ENCODE measurements around the gene PRKD1.

Gene PRKD1

DNA sequence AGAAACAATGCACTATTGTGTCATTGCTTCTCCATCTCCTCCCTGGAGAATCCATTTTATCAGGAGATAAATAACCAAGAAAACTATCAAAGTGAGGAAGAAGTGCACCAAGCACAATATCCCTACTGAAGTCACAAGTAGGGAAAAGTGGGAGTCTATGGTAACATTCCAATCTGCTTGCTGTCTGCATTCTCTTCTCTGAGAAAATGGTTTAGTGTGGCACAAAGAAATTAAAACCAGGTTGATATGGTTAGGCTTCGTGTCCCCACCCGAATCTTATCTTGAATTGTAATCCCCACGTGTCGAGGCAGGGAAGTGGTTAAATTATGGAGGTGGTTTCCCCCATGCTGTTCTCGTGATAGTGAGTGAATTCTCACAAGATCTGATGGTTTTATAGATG lies 209.7 kb downstream of the PRKD1 start:
- no peak for DNase-seq
- TF ChIP-seq, protein P1, sequence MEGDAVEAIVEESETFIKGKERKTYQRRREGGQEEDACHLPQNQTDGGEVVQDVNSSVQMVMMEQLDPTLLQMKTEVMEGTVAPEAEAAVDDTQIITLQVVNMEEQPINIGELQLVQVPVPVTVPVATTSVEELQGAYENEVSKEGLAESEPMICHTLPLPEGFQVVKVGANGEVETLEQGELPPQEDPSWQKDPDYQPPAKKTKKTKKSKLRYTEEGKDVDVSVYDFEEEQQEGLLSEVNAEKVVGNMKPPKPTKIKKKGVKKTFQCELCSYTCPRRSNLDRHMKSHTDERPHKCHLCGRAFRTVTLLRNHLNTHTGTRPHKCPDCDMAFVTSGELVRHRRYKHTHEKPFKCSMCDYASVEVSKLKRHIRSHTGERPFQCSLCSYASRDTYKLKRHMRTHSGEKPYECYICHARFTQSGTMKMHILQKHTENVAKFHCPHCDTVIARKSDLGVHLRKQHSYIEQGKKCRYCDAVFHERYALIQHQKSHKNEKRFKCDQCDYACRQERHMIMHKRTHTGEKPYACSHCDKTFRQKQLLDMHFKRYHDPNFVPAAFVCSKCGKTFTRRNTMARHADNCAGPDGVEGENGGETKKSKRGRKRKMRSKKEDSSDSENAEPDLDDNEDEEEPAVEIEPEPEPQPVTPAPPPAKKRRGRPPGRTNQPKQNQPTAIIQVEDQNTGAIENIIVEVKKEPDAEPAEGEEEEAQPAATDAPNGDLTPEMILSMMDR (IDR thresholded peaks at IDR 0.05), result no peak
- Mint-ChIP-seq H3K27me3 (ENCODE audit: low read depth, poor library complexity) (no peaks in the 10 kb centered on the region), H3K4me3 (no peak overlapping the region), H3K27ac (no peak overlapping the region), H3K4me1 (no peaks in the 10 kb centered on the region), H3K36me3 (ENCODE audit: low read depth) (no peaks in the 10 kb centered on the region), H3K9me3 (no peaks in the 10 kb centered on the region)

DNA sequence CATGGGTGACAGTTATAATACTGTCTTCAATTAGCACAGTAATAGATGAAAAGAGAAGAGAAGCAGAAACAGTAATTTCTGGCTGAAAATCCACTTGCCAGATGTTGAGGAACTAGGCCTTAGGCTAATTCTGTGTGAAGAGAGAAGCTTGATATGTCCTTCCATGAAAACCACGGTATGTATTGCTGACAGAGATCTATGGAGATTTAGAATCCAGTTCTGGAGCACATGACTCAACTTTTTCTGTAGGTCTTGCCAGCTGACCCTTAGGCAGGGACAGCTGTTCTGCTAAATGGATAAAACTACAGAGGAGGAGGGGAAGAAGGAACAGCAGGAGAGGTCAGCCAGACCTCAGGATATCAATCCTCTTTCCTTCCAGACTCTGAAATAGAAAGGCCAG lies 211.5 kb downstream of the PRKD1 start:
- Mint-ChIP-seq H3K27me3 (ENCODE audit: low read depth, poor library complexity) (no peaks in the 10 kb centered on the region), H3K36me3 (ENCODE audit: low read depth) (no peaks in the 10 kb centered on the region), H3K4me1 (no peaks in the 10 kb centered on the region), H3K4me3 (no peak overlapping the region), H3K9me3 (no peaks in the 10 kb centered on the region), H3K27ac (no peak overlapping the region)
- TF ChIP-seq, protein P1 (IDR thresholded peaks at IDR 0.05), result no peak
- no peak for DNase-seq

DNA sequence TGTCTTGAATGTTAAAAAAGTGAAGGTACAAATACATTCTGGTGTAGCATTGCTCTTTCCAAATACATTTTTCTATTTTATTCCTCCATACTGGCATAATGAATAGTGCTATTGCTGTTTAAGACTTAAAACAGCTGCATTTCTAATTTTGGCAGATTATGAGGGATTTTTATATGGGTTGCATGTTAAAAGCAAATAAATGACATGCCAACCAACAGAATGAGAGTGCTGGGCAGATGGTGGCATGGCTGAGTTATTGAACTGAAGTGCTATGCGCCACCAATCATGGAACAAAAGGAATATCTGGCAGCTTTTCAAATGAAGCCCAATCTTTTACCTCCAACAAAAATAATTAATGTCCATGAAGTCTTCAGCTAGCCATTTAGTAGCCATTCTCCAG lies 215.0 kb downstream of the PRKD1 start:
- TF ChIP-seq, protein P1 (IDR thresholded peaks at IDR 0.05), result no peak
- Mint-ChIP-seq H3K36me3 (ENCODE audit: low read depth) (no peaks in the 10 kb centered on the region), H3K4me1 (no peaks in the 10 kb centered on the region), H3K9me3 (no peaks in the 10 kb centered on the region), H3K4me3 (no peak overlapping the region), H3K27me3 (ENCODE audit: low read depth, poor library complexity) (no peaks in the 10 kb centered on the region), H3K27ac (no peak overlapping the region)
- no peak for DNase-seq

DNA sequence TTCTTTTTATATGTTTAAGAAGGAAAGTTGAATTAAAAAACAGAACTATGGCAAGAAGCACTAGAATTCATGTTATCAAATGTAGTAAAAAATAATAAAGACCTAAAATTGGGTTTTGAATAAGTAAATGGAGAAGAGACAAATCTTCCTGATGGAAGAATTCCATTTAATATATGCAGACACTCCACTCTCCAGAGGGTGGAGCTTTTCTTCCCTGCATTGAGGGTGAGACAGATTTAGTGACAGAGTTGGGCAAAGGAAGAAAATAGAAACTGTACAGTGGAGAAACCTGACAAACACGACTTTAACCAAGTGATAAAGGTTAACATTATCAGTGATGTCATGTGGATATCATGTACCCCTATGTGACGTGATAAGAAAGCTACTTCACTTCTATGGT lies 217.6 kb downstream of the PRKD1 start:
- Mint-ChIP-seq H3K27me3 (ENCODE audit: low read depth, poor library complexity) (no peaks in the 10 kb centered on the region), H3K36me3 (ENCODE audit: low read depth) (no peaks in the 10 kb centered on the region), H3K4me3 (no peak overlapping the region), H3K9me3 (no peaks in the 10 kb centered on the region), H3K27ac (no peak overlapping the region), H3K4me1 (no peaks in the 10 kb centered on the region)
- DNase-seq, result no peak
- TF ChIP-seq, protein P1 (IDR thresholded peaks at IDR 0.05), result no peak

DNA sequence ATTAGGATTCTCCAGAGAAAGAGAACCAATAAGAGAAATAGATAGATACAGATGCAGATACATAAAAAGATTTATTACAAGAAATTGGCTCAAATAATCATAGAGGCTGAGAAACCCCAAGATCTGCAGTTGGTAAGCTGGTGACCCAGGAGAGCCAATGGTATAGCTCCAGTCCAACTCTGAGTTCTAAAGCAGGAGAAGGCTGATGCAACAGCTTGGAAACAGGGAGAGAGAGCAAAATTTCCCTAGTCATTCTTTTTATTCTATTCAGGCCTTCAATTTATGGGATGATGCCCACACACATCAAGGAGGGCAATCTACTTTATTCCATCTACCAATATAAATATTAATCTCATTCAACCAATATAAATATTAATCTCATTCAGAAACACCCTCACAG lies 218.2 kb downstream of the PRKD1 start:
- Mint-ChIP-seq H3K4me3 (no peak overlapping the region), H3K9me3 (no peaks in the 10 kb centered on the region), H3K27me3 (ENCODE audit: low read depth, poor library complexity) (no peaks in the 10 kb centered on the region), H3K36me3 (ENCODE audit: low read depth) (no peaks in the 10 kb centered on the region), H3K4me1 (no peaks in the 10 kb centered on the region), H3K27ac (no peak overlapping the region)
- TF ChIP-seq, protein P1 (IDR thresholded peaks at IDR 0.05), result no peak
- DNase-seq, result no peak

DNA sequence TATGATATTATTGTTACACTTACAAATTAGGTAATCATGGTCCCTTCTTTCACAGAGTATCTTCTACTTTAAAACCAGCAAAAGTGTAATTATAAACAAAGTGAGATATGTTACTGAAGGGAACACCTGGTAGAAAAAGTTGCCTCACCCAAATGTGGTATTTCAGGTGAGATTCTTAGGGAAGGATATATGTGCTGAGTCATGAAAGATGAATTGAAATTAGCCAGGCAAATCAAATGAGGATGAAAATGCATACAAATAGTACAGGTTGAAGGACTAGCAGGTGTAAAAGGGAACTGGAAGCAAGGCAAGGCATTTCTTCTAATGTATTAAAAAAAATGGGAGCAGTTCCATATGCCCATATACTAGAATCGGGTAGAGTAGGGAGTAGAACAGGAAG lies 220.9 kb downstream of the PRKD1 start:
- no peaks in the 10 kb centered on the region for H3K4me1 Mint-ChIP-seq
- no peak overlapping the region for H3K27ac Mint-ChIP-seq
- TF ChIP-seq, protein P1 (IDR thresholded peaks at IDR 0.05), result no peak
- H3K27me3 Mint-ChIP-seq (ENCODE audit: low read depth, poor library complexity), result no peaks in the 10 kb centered on the region
- no peak overlapping the region for H3K4me3 Mint-ChIP-seq
- H3K36me3 Mint-ChIP-seq (ENCODE audit: low read depth), result no peaks in the 10 kb centered on the region
- DNase-seq, result no peak
- H3K9me3 Mint-ChIP-seq, result no peaks in the 10 kb centered on the region
